Skeletal muscle cell (primary cell): ENCODE results near the gene DENND5B.
"Not testable (repeated sequence)": the region's sequence is repeated elsewhere in the genome, so short reads cannot be mapped to it uniquely, and the experiment has no call there.

Experiments
- DNase-seq: peaks from one replicate; pipeline ENCODE4 v3.0.0-alpha.2; 2010; ENCODE audit warnings: low read depth
- H3K4me3 ChIP-seq: 2 replicates; pipeline ENCODE4 v1.5.1; 2011; ENCODE audit warnings: low read depth, mild to moderate bottlenecking, control low read depth, low read length, moderate library complexity

Gene DENND5B

GRCh38 chr12:31566547-31566946 is 24.4 kb downstream of the DENND5B start:
- no peak for DNase-seq
- H3K4me3 ChIP-seq = no peak overlapping the region

- no peak for DNase-seq
- H3K4me3 ChIP-seq = no peak overlapping the region
Measured at GRCh38 chr12:31562594-31563328, 28.2 kb downstream of the DENND5B start.

GRCh38 chr12:31560516-31560915 is 30.4 kb downstream of the DENND5B start:
- DNase-seq = no peak
- no peak overlapping the region for H3K4me3 ChIP-seq

- DNase-seq = peak; percentile 15
Measured at GRCh38 chr12:31558521-31558920, 32.4 kb downstream of the DENND5B start.

GRCh38 chr12:31557707-31558106 is 33.2 kb downstream of the DENND5B start:
- no peak for DNase-seq
- no peak overlapping the region for H3K4me3 ChIP-seq

More at GRCh38 chr12:31558521-31558920, 32.4 kb downstream of the DENND5B start:
- H3K4me3 ChIP-seq = no peak overlapping the region

GRCh38 chr12:31555466-31555865 is 35.5 kb downstream of the DENND5B start:
- H3K4me3 ChIP-seq, DNase-seq: not testable (repeated sequence)

- DNase-seq, H3K4me3 ChIP-seq: not testable (repeated sequence)
Measured at GRCh38 chr12:31550590-31550989, 40.3 kb downstream of the DENND5B start.

- no peak for DNase-seq
- no peak overlapping the region for H3K4me3 ChIP-seq
Measured at GRCh38 chr12:31536672-31537071, 54.3 kb downstream of the DENND5B start.

- no peak overlapping the region for H3K4me3 ChIP-seq
- DNase-seq = no peak
Measured at GRCh38 chr12:31533470-31533869, 57.5 kb downstream of the DENND5B start.

- DNase-seq = no peak
Measured at GRCh38 chr12:31531893-31532292, 59.0 kb downstream of the DENND5B start.

GRCh38 chr12:31528095-31528494 is 62.8 kb downstream of the DENND5B start:
- no peak overlapping the region for H3K4me3 ChIP-seq
- no peak for DNase-seq

More at GRCh38 chr12:31531893-31532292, 59.0 kb downstream of the DENND5B start:
- H3K4me3 ChIP-seq = no peak overlapping the region

GRCh38 chr12:31527083-31527482 is 63.9 kb downstream of the DENND5B start:
- H3K4me3 ChIP-seq = no peak overlapping the region
- DNase-seq = no peak

- no peak overlapping the region for H3K4me3 ChIP-seq
- no peak for DNase-seq
Measured at GRCh38 chr12:31526158-31526546, 64.8 kb downstream of the DENND5B start.

GRCh38 chr12:31525496-31526157 is 65.3 kb downstream of the DENND5B start:
- DNase-seq = no peak

GRCh38 chr12:31524791-31525495 is 66.0 kb downstream of the DENND5B start:
- peak; percentile 67 for DNase-seq
- H3K4me3 ChIP-seq = no peak overlapping the region

More at GRCh38 chr12:31525496-31526157, 65.3 kb downstream of the DENND5B start:
- H3K4me3 ChIP-seq = no peak overlapping the region

- no peak overlapping the region for H3K4me3 ChIP-seq
- DNase-seq = no peak
Measured at GRCh38 chr12:31523306-31523705, 67.6 kb downstream of the DENND5B start.

GRCh38 chr12:31522607-31523006 is 68.3 kb downstream of the DENND5B start:
- DNase-seq = no peak
- H3K4me3 ChIP-seq = no peak overlapping the region

GRCh38 chr12:31521964-31522363 is 69.0 kb downstream of the DENND5B start:
- no peak overlapping the region for H3K4me3 ChIP-seq
- DNase-seq = peak; percentile 59

- no peak overlapping the region for H3K4me3 ChIP-seq
- DNase-seq = no peak
Measured at GRCh38 chr12:31519511-31519910, 71.4 kb downstream of the DENND5B start.

GRCh38 chr12:31518680-31519227 is 72.2 kb downstream of the DENND5B start:
- DNase-seq = peak; percentile 99
- H3K4me3 ChIP-seq = no peak overlapping the region
